SK-N-MC (cell line): ENCODE measurements around the gene PDS5B.

Source experiments
- EZH2 ChIP-seq: fragments of 200-600 bp; sonication (generic); IDR thresholded peaks from one replicate; pipeline ENCODE4 v1.6.1; 2017; ENCODE audit warnings: antibody characterized with exemption
- FOXP2 ChIP-seq: optimal IDR thresholded peaks from 2 replicates; pipeline ENCODE3; 2011; ENCODE audit warnings: mild to moderate bottlenecking, moderate library complexity; ENCODE audit not compliant: insufficient read depth; ENCODE audit errors: extremely low read length, control extremely low read depth
- POLR2AphosphoS5 ChIP-seq: IDR thresholded peaks from 2 replicates; pipeline ENCODE4 v1.6.1; 2012; ENCODE audit warnings: mild to moderate bottlenecking, low read depth, low read length, borderline replicate concordance

- TF ChIP-seq EZH2 = no peak
- TF ChIP-seq POLR2AphosphoS5 = no peak
- TF ChIP-seq FOXP2 = no peak
Measured at GRCh38 chr13:32783067-32783466, 196.8 kb downstream of the PDS5B start.
